HG03460 (cell line): ENCODE results near the gene ITIH6.
"Not testable (repeated sequence)": the region's sequence is repeated elsewhere in the genome, so short reads cannot be mapped to it uniquely, and the experiment has no call there.

Source experiments
- ATAC-seq: cut with Tn5 transposase; IDR thresholded peaks from one replicate; pipeline ENCODE4 v1.9.1; 2021; ENCODE audit not compliant: unreplicated experiment

Gene ITIH6

GRCh38 chrX:54738567-54738966, 59.5 kb downstream of the ITIH6 start:
- not testable (repeated sequence) for ATAC-seq

- ATAC-seq, result not testable (repeated sequence)
Observed at GRCh38 chrX:54736298-54736942, 61.6 kb downstream of the ITIH6 start.

GRCh38 chrX:54721424-54721823, 76.6 kb downstream of the ITIH6 start:
- no peak for ATAC-seq

- ATAC-seq, result no peak
Observed at GRCh38 chrX:54715621-54716020, 82.4 kb downstream of the ITIH6 start.

- ATAC-seq, result no peak
Observed at GRCh38 chrX:54714424-54714823, 83.6 kb downstream of the ITIH6 start.

- no peak for ATAC-seq
Observed at GRCh38 chrX:54711735-54712134, 86.3 kb downstream of the ITIH6 start.

- no peak for ATAC-seq
Observed at GRCh38 chrX:54710920-54711319, 87.1 kb downstream of the ITIH6 start.

GRCh38 chrX:54708404-54708803, 89.7 kb downstream of the ITIH6 start:
- ATAC-seq, result no peak
